IPS-15b (cell line): ENCODE results near the gene IL36RN.

Experiments used
- H3K27me3 ChIP-seq: one replicate; pipeline ENCODE4 v1.6.1; 2013; ENCODE audit warnings: low read length; ENCODE audit not compliant: control insufficient read depth, insufficient read depth
- H3K36me3 ChIP-seq: one replicate; pipeline ENCODE4 v1.6.1; 2013; ENCODE audit warnings: low read length; ENCODE audit not compliant: control insufficient read depth, insufficient read depth
- H3K4me1 ChIP-seq: one replicate; pipeline ENCODE4 v1.6.1; 2013; ENCODE audit warnings: mild to moderate bottlenecking, low read length; ENCODE audit not compliant: control insufficient read depth, insufficient read depth
- H3K4me3 ChIP-seq: one replicate; pipeline ENCODE4 v1.5.1; 2013; ENCODE audit warnings: low read depth, low read length
- H3K9ac ChIP-seq: one replicate; pipeline ENCODE4 v1.6.1; 2013; ENCODE audit warnings: low read depth, mild to moderate bottlenecking, low read length
- H3K9me3 ChIP-seq: one replicate; pipeline ENCODE4 v1.6.1; 2013; ENCODE audit warnings: mild to moderate bottlenecking, low read length; ENCODE audit not compliant: control insufficient read depth, insufficient read depth

The IL36RN gene

DNA sequence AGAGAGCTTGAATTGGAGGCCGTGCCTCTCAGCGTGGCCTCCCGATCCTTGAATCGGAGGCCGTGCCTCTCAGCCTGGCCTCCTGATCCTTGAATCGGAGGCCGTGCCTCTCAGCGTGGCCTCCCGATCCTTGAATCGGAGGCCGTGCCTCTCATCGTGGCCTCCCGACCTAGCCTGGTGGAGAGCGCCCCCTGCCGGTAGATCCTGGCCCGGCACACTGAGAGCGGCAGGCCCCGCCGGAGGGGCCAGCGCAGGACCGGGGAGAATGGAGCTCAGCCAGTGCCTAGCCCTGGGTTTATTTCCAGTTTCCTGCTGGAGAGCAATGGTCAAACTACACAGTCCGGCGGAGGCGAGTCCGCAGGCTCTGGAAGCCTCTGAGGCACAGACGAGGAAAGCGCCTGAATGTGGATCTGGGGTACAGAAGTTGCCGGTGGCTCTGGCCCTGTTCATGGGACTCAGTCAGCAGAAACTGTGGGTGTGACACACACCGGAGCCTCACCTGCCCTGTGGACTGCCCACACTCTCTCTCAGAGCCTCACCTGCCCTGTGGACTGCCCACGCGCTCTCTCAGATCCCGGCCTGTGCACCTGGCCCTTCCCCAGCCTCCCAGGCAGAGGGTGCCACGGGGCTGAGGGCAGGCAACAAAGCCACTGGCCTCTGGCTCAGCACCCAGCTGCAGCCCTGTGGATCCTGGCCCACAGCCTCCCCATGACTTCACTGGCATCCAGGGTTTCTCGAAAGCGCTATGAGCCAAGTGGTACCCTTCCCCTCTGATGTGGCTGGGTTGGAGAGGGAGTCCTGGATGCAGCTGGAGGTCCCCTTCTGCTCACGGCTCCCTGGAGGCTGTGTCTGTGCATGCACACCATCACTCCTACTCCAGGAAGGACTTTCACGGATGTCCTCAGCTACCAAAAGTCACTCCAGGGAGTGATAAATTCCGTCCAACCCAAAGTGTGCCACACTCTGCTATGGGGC is 7.8 kb upstream of the IL36RN start:
- H3K27me3 ChIP-seq = no peaks in the 10 kb centered on the region
- peaks cover 2% of the 10 kb centered on the region for H3K9me3 ChIP-seq
- H3K4me1 ChIP-seq = no peaks in the 10 kb centered on the region
- H3K9ac ChIP-seq = no peak overlapping the region
- H3K4me3 ChIP-seq = no peak overlapping the region
- H3K36me3 ChIP-seq = no peaks in the 10 kb centered on the region

DNA sequence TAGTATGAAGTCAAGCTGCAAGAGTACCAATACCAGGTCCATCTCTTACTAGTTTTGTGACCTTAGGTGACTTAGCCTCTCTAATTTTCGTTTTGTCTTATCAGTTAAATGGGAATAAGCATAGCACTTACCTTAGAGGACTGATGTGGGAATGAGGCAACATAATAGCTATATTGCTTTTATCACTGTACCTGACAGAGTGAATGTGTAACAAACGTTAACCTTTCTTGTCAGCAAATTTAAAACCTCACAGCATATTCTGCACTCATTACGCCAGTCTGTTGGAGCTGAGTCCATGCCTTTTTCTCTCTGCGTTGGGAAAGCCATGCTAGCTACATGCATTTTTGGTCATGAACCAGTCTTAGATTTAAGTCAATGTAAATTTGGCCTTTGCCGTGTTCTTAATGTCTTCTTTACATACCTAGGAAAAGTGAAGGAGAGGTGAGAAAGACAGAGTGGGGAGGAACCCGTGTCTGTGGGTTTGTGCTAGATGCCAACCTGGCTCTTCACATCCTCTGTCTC is 6.5 kb upstream of the IL36RN start, which contains the start of gene IL36B:
Gene IL36B, minus strand, starts transcription at position 472 of the 522 bp plus-strand sequence.
- no peak within 1 kb of the TSS for H3K4me3 ChIP-seq
- H3K36me3 ChIP-seq = no peaks in the 10 kb centered on the region
- no peak within 1 kb of the TSS for H3K9ac ChIP-seq
- no peaks in the 10 kb centered on the region for H3K27me3 ChIP-seq
- peaks cover 2% of the 10 kb centered on the region for H3K9me3 ChIP-seq
- no peaks in the 10 kb centered on the region for H3K4me1 ChIP-seq

GRCh38 chr2:113053666-113054065 is 5.3 kb upstream of the IL36RN start:
- Histone ChIP-seq H3K4me1 (no peaks in the 10 kb centered on the region), H3K9me3 (peaks cover 2% of the 10 kb centered on the region), H3K36me3 (no peaks in the 10 kb centered on the region), H3K27me3 (peaks cover under 1% of the 10 kb centered on the region), H3K4me3 (no peak overlapping the region), H3K9ac (no peak overlapping the region)

DNA sequence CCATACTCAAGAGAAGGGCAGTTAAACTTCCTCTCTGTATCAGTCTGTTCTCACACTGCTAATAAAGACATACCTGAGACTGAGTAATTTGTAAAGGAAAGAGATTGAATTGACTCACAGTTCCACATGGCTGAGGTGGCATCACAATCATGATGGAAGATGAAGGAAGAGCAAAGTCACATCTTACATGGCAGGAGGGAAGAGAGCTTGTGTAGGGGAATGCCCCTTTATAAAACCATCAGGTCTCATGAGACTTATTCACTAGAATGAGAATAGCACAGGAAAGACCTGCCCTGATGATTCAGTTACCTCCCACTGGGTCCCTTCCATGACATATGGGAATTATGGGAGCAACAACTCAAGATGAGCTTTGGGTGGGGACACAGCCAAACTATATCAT is 4.9 kb upstream of the IL36RN start:
- Histone ChIP-seq H3K9me3 (peaks cover 2% of the 10 kb centered on the region), H3K4me1 (no peaks in the 10 kb centered on the region), H3K4me3 (no peak overlapping the region), H3K36me3 (no peaks in the 10 kb centered on the region), H3K27me3 (peaks cover 2% of the 10 kb centered on the region), H3K9ac (no peak overlapping the region)

- Histone ChIP-seq H3K4me1 (no peaks in the 10 kb centered on the region), H3K9ac (no peak overlapping the region), H3K4me3 (no peak overlapping the region), H3K9me3 (no peaks in the 10 kb centered on the region), H3K27me3 (peaks cover 11% of the 10 kb centered on the region), H3K36me3 (no peaks in the 10 kb centered on the region)
Measured at GRCh38 chr2:113056521-113056920, 2.5 kb upstream of the IL36RN start.

DNA sequence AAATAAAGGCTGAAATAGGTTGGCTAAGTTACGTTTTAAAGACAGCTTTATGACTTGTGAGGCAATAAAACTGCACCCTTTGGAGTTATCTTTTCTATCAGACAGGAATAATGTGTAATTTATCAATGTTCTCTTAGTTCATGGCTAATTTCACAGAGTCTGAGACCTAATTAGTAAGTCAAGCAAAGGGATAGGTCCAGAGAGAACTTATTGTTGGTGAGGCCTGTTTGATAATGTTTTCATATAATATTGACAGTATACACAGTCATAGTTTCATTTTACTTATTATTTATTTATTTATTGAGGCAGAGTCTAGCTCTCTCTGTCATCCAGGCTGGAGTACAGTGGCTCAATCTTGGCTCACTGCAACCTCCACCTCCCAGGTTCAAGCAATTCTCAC is 1.9 kb upstream of the IL36RN start:
- Histone ChIP-seq H3K4me1 (no peaks in the 10 kb centered on the region), H3K36me3 (no peaks in the 10 kb centered on the region), H3K9me3 (no peaks in the 10 kb centered on the region), H3K27me3 (peaks cover 12% of the 10 kb centered on the region), H3K4me3 (no peak overlapping the region), H3K9ac (no peak overlapping the region)

DNA sequence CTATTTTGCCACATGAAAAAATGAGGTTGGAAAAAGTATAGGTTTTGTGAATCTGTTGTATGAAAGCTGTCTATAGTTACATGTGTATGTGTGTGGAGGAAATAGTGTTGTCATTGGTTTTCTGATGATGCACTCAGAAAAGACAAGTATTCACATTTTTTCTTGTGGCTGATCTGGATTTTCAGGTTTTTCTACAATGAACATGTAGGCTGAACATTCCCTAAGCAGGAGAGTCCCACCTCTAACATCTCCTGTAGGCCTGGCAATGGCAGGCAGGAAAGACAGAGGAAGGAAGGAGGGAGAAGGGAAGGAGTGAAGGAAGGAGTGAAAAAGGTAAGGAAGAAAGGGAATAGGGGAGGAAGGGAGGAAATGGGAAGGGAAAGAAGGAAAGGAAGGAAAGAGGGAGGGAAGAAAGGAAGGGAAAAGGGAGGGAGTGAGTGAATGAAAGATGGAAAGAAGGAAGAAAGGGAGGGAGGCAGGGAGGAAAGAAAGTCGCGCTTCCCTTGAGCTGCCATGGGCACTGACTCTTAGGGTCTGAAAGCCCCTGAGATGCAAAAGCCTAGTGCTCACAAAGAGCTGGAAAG is 495 bp upstream of the IL36RN start:
- Histone ChIP-seq H3K4me1 (no peaks in the 10 kb centered on the region), H3K27me3 (peaks cover 13% of the 10 kb centered on the region)

DNA sequence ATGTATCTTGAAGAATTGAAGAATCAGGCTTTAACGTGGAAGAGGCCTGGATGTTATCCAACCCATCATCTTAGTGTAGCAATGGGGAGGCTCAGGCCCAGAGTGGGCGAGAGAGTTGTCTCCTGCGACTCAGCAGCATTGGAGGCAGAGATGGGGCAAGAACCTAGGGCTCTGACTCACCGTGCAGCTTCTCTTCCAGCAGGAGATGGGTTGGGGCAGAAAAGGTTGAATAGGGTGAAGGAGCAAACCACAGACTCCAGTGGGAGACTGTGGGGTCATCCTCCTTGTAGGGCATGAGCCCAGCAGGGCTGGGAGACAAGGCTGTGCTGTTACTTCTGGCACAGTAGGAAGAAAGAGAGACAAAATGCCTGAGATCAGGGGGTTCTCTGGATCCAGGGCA is 1.4 kb downstream of the IL36RN start:
- Histone ChIP-seq H3K4me1 (no peaks in the 10 kb centered on the region), H3K9ac (no peak overlapping the region), H3K9me3 (no peaks in the 10 kb centered on the region), H3K4me3 (no peak overlapping the region), H3K27me3 (peaks cover 15% of the 10 kb centered on the region), H3K36me3 (no peaks in the 10 kb centered on the region)

More for the DNA sequence above, 495 bp upstream of the IL36RN start:
- Histone ChIP-seq H3K9me3 (no peaks in the 10 kb centered on the region), H3K9ac (no peak overlapping the region), H3K36me3 (no peaks in the 10 kb centered on the region), H3K4me3 (no peak overlapping the region)

DNA sequence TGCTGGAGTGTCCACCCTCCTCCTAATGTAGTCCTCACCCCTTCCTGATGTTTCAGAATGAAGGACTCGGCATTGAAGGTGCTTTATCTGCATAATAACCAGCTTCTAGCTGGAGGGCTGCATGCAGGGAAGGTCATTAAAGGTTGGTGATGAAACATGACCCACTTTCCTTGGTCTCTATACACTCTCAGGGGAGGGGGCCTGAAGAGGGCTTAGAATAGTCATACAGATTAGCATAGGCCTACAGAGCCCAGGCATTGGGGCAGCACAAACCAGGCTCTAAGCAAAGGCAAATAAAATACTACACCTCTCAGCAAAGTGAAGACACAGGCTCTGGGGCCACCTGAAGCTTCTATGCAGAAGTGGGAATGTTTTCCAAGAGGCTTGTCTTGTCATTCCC is 1.8 kb downstream of the IL36RN start:
- Histone ChIP-seq H3K9ac (no peak overlapping the region), H3K4me1 (no peaks in the 10 kb centered on the region), H3K27me3 (peaks cover 15% of the 10 kb centered on the region), H3K36me3 (no peaks in the 10 kb centered on the region), H3K4me3 (no peak overlapping the region), H3K9me3 (no peaks in the 10 kb centered on the region)

DNA sequence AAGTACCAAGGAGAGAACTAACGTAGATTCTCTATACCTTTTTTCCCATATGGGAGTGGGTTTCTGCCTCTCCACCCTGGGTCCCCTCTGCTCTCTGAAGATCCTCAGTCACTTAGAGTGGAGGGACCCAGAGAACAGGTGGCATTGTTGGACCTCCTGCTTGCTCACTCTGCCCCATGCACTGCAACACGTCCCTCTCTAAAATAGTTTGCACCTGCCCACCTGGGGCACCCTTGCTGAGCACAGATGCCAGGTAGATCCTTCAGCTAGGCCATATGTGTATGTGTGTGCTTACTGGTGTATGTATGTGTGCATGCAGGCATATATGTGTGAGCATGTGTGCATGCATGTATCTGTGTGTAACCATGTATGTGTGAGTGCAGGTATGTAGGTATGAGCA is 2.2 kb downstream of the IL36RN start:
- no peaks in the 10 kb centered on the region for H3K36me3 ChIP-seq
- H3K9ac ChIP-seq = no peak overlapping the region
- no peak overlapping the region for H3K4me3 ChIP-seq
- H3K4me1 ChIP-seq = no peaks in the 10 kb centered on the region
- H3K27me3 ChIP-seq = peaks cover 15% of the 10 kb centered on the region
- no peaks in the 10 kb centered on the region for H3K9me3 ChIP-seq

DNA sequence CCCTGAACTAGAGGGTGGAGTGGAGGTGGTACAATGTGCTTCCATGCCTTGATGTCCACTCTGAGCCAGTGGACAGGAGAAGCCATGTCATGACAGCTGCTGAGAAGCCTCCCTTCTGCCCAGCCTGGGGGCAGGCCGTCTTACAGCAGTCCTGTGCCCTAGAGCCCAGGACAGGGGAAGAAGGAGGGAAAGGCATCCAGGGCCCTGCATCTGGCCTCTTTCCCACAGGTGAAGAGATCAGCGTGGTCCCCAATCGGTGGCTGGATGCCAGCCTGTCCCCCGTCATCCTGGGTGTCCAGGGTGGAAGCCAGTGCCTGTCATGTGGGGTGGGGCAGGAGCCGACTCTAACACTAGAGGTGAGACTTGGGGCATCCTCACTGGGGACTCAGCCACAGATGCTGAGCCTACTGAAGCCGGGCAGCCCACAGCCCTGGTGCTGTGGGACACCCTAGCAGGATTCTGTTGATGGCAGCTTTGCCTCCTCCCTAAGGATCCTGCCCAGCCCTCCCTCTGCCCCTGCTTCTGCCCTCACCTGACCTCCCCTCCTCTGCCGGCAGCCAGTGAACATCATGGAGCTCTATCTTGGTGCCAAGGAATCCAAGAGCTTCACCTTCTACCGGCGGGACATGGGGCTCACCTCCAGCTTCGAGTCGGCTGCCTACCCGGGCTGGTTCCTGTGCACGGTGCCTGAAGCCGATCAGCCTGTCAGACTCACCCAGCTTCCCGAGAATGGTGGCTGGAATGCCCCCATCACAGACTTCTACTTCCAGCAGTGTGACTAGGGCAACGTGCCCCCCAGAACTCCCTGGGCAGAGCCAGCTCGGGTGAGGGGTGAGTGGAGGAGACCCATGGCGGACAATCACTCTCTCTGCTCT is 3.1 kb downstream of the IL36RN start:
- no peaks in the 10 kb centered on the region for H3K9me3 ChIP-seq
- no peak overlapping the region for H3K9ac ChIP-seq
- peaks cover 15% of the 10 kb centered on the region for H3K27me3 ChIP-seq
- H3K36me3 ChIP-seq = no peaks in the 10 kb centered on the region
- H3K4me3 ChIP-seq = no peak overlapping the region
- no peaks in the 10 kb centered on the region for H3K4me1 ChIP-seq
